Hepatocyte (in vitro differentiated cells): ENCODE measurements around the gene ZDHHC22. TPM values are rescaled to one million over a fixed set of nuclear protein-coding genes. Genes with fewer than 3 reads are reported as not detected.

Source experiments
- DNase-seq: peaks from one replicate; pipeline ENCODE4 v3.0.0-alpha.2; 2016; ENCODE audit warnings: low spot score
- H2AFZ ChIP-seq: fragments of 200-600 bp; sonication (generic); 2 replicates; pipeline ENCODE4 v1.6.0; 2016; ENCODE audit warnings: antibody characterized with exemption, mild to moderate bottlenecking
- H3K27ac ChIP-seq: fragments of 200-600 bp; sonication (generic); 2 replicates; pipeline ENCODE4 v1.5.1; 2016; ENCODE audit warnings: mild to moderate bottlenecking
- H3K27me3 ChIP-seq: fragments of 200-600 bp; sonication (generic); 2 replicates; pipeline ENCODE4 v1.6.1; 2016
- H3K36me3 ChIP-seq: fragments of 200-600 bp; sonication (generic); replicated peaks from 2 replicates; pipeline ENCODE4 v1.5.1; 2016; ENCODE audit warnings: low read depth; ENCODE audit not compliant: insufficient read depth
- H3K4me1 ChIP-seq: fragments of 200-600 bp; sonication (generic); 2 replicates; pipeline ENCODE4 v1.5.1; 2016; ENCODE audit warnings: mild to moderate bottlenecking, moderate library complexity; ENCODE audit not compliant: insufficient read depth
- H3K4me2 ChIP-seq: fragments of 200-600 bp; sonication (generic); 2 replicates; pipeline ENCODE4 v1.6.0; 2016
- H3K4me3 ChIP-seq: fragments of 200-600 bp; sonication (generic); 2 replicates; pipeline ENCODE4 v1.5.1; 2016; ENCODE audit warnings: mild to moderate bottlenecking
- H3K79me2 ChIP-seq: fragments of 200-600 bp; sonication (generic); 2 replicates; pipeline ENCODE4 v1.6.0; 2017; ENCODE audit warnings: mild to moderate bottlenecking
- H3K9me2 ChIP-seq: fragments of 200-600 bp; sonication (generic); replicated peaks from 2 replicates; pipeline ENCODE4 v1.6.0; 2017; ENCODE audit warnings: mild to moderate bottlenecking; ENCODE audit not compliant: insufficient read depth
- H3K9me3 ChIP-seq: fragments of 200-600 bp; sonication (generic); 2 replicates; pipeline ENCODE4 v1.5.1; 2016; ENCODE audit warnings: low read depth, mild to moderate bottlenecking
- H4K20me1 ChIP-seq: fragments of 200-600 bp; sonication (generic); 2 replicates; pipeline ENCODE4 v1.6.0; 2016; ENCODE audit warnings: mild to moderate bottlenecking; ENCODE audit not compliant: insufficient read depth, poor library complexity, severe bottlenecking
- CTCF ChIP-seq: fragments of 200-600 bp; sonication (generic); IDR thresholded peaks from 2 replicates; pipeline ENCODE4 v1.5.1; 2016; ENCODE audit warnings: antibody characterized with exemption, mild to moderate bottlenecking; ENCODE audit not compliant: poor library complexity
- EZH2 ChIP-seq: fragments of 200-600 bp; sonication (generic); IDR thresholded peaks from 2 replicates; pipeline ENCODE4 v1.6.1; 2016; ENCODE audit warnings: antibody characterized with exemption, mild to moderate bottlenecking, borderline replicate concordance
- EZH2phosphoT487 ChIP-seq: fragments of 200-600 bp; sonication (generic); IDR thresholded peaks from one replicate; pipeline ENCODE4 v1.6.1; 2018; ENCODE audit warnings: antibody characterized with exemption, mild to moderate bottlenecking, low read depth, moderate library complexity; ENCODE audit not compliant: unreplicated experiment, severe bottlenecking
- WGBS: methylation state at CpG from one replicate; pipeline ENCODE4 v1.1.6; 2016; ENCODE audit warnings: low lambda C conversion rate; ENCODE audit errors: missing lambda C conversion rate; 5-methylcytosine and 5-hydroxymethylcytosine counted together
- polyA plus RNA-seq: library from polyadenylated mRNA; unstranded; fragments of >200 nt; fragmentation: Nextera tagmentation; extraction: Ambion mirVana; gene quantifications from 2 replicates; pipeline ENCODE4 v1.2.1, GENCODE V29; 2016
- total RNA-seq: library from RNA; depleted of rRNA; stranded (reverse); fragments of >200 nt; gene quantifications from 2 replicates; pipeline ENCODE4 v1.2.3, GENCODE V29; 2014

Gene ZDHHC22
- total and polyA plus RNA-seq, 2 experiments from 2014 or later = not detected

DNA sequence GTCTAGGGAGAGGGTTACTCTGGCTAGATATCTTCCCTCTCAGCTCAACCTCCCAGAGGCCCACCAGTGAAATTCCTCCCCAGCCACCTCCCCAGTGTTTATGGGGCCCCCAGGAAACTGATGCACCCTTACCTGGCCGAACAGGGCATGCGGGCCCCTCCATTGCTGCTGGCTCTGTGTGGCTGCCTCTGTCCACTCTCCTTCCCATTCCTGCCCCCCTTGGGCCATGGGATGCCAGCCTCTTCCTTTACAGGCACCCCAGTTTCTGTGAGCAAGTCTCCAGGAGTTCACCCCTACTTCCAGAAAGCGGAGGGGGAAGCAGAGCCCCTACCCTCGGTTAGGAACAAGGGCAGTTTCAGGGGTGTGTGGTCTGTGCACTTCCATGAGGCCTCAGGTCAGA, 19.4 kb upstream of the ZDHHC22 start:
- no peak for TF ChIP-seq EZH2phosphoT487
- no peak for TF ChIP-seq EZH2
- no peak for TF ChIP-seq CTCF
- no peaks in the 10 kb centered on the region for H3K79me2 ChIP-seq
- H4K20me1 ChIP-seq = no peaks in the 10 kb centered on the region
- no peak overlapping the region for H3K27ac ChIP-seq
- peaks cover 9% of the 10 kb centered on the region for H3K4me1 ChIP-seq
- no peak for DNase-seq
- no peak overlapping the region for H3K4me2 ChIP-seq
- H3K27me3 ChIP-seq = peaks cover 4% of the 10 kb centered on the region
- H3K36me3 ChIP-seq = no peaks in the 10 kb centered on the region
- no peaks in the 10 kb centered on the region for H3K9me3 ChIP-seq
- H2AFZ ChIP-seq = no peak overlapping the region
- WGBS = 82% methylated on average over 4 of the region's 4 CpGs
- no peaks in the 10 kb centered on the region for H3K9me2 ChIP-seq
- no peak overlapping the region for H3K4me3 ChIP-seq

DNA sequence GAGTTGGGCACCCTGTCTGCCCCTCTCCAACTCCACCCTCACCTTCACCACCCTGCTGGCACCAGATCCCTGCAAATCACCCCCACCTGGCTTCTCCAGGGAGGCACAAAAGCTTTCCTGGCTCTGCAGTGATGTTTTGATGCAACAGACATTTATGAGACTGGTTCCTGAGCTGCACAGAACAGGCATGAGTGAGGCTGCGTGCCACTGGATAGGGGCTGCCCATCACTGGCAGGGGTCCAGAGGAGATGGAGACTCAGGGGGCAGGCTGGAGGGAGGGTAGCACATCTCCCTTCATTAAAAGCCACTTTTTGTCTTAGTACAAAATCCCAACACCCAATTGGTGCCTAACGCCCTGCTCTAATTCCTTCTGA, 17.3 kb upstream of the ZDHHC22 start:
- Histone ChIP-seq H2AFZ (no peak overlapping the region), H3K4me2 (peak overlapping the region; percentile 46), H3K4me3 (no peak overlapping the region), H3K27ac (peak overlapping the region; percentile 85), H3K9me2 (no peaks in the 10 kb centered on the region), H3K79me2 (no peaks in the 10 kb centered on the region), H3K9me3 (no peaks in the 10 kb centered on the region), H3K4me1 (peaks cover 9% of the 10 kb centered on the region), H3K27me3 (peaks cover 14% of the 10 kb centered on the region), H4K20me1 (no peaks in the 10 kb centered on the region), H3K36me3 (no peaks in the 10 kb centered on the region)
- no peak for DNase-seq
- 61% methylated on average over 2 of the region's 2 CpGs for WGBS
- TF ChIP-seq EZH2 = no peak
- TF ChIP-seq CTCF = no peak
- no peak for TF ChIP-seq EZH2phosphoT487

DNA sequence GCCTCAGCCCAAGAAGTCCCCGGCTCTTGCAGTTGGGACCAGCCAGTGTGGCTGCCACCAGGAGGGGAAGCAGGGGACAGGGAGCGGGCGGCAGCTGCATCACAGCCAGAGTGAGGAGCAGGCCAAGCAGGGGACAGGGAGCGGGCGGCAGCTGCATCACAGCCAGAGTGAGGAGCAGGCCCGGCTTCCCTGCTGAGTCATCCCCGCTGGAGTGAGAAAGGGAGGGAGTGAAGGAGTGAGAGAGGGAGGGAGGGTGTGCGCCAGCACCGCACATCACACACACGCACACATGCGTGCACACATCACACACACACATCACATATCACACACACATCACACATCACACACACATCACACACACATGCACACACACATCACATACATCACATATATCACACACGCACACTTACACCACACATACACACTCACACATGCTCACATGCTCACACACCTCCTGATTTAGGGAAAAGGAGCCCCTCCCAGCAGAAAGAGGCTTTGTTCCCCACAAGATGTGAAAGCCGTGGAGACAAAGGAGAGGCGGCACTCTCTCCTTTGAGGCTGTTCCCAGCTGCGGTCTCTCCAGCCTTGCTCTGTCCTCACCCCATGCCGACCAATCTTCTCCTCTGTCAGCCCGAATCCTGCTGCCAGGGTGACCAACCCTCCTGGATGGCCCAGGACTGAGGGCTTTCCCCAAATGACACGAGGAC, 16.7 kb upstream of the ZDHHC22 start:
- H3K27me3 ChIP-seq = peaks cover 20% of the 10 kb centered on the region
- no peak for TF ChIP-seq EZH2
- no peak for TF ChIP-seq EZH2phosphoT487
- no peak for TF ChIP-seq CTCF
- H3K36me3 ChIP-seq = no peaks in the 10 kb centered on the region
- H3K79me2 ChIP-seq = no peaks in the 10 kb centered on the region
- H4K20me1 ChIP-seq = no peaks in the 10 kb centered on the region
- H3K9me3 ChIP-seq = no peaks in the 10 kb centered on the region
- WGBS = 26% methylated on average over 16 of the region's 18 CpGs
- H3K9me2 ChIP-seq = no peaks in the 10 kb centered on the region
- H3K4me2 ChIP-seq = peak overlapping the region; percentile 46
- peak; percentile 65 for DNase-seq
- peak overlapping the region; percentile 85 for H3K27ac ChIP-seq
- H3K4me1 ChIP-seq = peaks cover 9% of the 10 kb centered on the region
- H2AFZ ChIP-seq = no peak overlapping the region
- no peak overlapping the region for H3K4me3 ChIP-seq
